ENCODE data around the gene OS9.
"Not testable (repeated sequence)": the region's sequence is repeated elsewhere in the genome, so short reads cannot be mapped to it uniquely, and the experiment has no call there.

Gene OS9

DNA sequence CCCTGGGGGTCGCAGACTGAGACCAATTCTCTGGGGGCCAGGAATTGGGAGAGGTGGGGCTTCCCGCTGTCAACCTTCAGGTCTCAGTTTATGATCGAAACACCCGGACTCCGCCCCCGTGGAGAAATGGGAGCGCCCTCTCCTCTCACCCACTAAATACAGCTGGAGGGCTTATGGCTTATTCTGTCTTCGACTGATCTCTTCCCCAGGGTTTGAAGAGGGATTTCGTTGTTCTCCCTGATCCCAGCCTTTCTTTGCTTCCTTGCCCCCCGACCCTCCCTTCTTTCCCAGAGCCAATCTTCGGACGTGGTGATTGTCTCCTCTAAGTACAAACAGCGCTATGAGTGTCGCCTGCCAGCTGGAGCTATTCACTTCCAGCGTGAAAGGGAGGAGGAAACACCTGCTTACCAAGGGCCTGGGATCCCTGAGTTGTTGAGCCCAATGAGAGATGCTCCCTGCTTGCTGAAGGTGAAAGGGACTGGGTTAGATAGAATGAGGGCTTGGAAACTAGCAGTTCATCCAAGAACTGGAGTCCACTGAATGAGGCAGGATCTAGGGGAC, 607 bp downstream of the OS9 start:
- no peak for DNase-seq (ENCODE audit: low read depth in 2 of 2, low spot score in 1 of 2)

DNA sequence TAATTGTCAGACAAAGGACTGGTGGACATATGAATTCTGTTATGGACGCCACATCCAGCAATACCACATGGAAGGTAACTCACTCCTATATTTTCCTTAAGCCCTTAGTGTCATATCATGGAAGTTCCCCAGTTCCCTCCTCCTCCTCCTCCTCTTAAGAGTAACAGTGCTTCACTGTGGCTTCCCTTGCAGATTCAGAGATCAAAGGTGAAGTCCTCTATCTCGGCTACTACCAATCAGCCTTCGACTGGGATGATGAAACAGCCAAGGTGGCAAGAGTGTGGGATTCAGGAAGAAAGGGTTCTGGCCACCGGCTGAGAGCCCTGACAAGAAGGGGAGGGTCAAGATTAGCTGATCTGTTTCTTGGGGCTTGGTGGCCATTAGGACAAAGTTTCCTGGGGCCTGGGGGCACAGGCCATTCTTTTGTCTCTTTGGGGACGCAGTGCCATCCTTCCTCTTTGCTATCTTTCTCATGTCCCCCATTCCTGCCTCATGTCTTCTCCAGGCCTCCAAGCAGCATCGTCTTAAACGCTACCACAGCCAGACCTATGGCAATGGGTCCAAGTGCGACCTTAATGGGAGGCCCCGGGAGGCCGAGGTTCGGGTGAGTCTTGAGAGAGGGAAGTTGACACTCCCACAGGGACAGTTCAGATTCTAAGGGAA, 2.0 kb downstream of the OS9 start:
- DNase-seq (ENCODE audit: low read depth in 2 of 2, low spot score in 1 of 2) = no peak

DNA sequence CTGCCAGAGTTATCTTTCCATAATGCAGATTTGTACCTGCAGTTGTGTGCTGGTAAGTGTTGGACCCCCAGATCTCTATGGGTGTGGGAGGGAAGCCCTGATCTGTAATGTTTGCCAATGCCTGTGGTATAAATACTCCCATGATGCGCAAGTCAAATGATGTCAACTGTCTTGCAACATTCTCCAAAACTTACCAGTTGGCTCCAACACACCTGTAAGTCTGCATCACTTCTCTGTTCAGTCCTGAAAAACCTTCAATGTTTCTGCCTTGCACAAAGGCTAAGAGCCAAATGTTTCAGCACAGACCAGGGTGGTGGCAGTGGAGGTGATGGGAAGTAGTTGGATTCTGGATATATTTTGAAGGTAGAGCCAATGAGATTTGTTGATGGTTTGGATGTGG, 3.1 kb downstream of the OS9 start:
- no peak for DNase-seq (ENCODE audit: low read depth in 2 of 2, low spot score in 1 of 2)

DNA sequence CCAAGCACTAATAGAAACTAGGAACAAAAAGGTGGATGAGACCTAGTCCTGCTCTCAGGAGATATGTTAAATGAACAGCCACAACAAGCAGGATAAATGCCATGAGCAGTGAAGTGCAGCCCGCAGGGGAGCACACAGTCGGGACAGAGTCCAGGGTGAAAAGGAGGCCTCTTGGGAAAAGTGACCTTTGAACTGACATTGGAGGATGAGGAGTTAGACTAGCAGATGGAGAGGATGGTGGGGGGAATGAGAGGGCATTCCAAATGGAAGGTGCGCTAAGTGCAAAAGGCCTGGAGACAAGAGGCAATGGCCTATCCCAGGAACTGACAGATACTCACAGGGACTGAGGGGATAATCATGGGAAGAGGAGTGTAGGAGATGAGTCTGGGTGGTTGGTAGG, 4.5 kb downstream of the OS9 start:
- no peak for DNase-seq (ENCODE audit: low read depth in 2 of 2, low spot score in 1 of 2)

DNA sequence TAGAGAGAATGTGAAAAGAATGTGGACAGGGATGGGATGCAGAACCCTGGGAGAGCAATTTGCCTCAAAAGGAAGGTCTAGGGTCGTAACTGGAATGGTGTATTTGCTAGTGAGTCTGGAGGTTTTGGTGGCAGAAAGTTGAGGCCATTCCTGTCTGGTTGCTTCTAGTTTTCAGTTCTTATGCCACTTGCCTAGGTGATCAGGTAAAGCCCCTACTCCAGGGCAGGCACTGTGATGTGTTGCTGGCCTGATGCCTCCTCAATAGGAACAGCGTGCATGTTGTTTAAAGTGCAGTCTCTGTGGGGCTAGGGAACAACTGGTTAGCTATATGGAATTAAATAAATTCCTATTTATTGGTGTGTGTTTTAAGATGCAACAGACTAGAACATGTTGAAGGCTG, 6.4 kb downstream of the OS9 start:
- DNase-seq (ENCODE audit: low read depth in 2 of 2, low spot score in 1 of 2) = no peak

DNA sequence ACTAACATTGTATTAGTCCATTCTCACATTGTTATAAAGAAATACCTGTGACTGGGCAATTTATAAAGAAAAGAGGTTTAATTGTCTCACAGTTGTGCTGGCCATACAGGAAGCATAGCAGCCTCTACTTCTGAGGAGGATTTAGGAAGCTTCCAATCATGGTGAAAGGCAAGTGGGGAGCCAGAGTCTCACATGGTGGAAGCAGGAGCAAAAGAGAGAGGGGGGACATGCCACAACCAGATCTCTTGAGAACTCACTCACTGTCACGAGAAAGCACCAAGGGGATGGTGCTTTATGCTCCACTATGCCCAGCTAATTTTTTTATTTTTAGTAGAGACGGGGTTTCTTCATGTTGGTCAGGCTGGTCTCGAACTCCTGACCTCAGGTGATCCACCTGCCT, 13.3 kb downstream of the OS9 start:
- no peak for DNase-seq (ENCODE audit: low read depth in 2 of 2, low spot score in 1 of 2)

DNA sequence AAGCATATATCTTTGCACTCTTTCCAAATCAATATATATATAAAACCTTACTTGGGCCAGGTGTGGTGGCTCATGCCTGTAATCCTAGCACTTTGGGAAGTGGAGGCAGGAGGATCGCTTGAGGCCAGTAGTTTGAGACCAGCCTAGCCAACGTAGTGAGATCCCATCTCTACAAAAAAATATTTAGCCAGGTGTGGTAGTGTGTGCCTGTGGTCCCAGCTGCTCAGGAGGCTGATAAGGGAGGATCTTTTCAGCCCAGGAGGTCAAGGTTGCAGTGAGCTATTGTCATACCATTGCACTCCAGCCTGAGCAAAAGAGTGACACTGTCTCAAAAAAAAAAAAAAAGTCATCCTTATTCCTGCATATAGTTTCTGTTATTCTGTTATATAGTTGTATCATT, 14.4 kb downstream of the OS9 start:
- DNase-seq (ENCODE audit: low read depth in 2 of 2, low spot score in 1 of 2) = no peak

DNA sequence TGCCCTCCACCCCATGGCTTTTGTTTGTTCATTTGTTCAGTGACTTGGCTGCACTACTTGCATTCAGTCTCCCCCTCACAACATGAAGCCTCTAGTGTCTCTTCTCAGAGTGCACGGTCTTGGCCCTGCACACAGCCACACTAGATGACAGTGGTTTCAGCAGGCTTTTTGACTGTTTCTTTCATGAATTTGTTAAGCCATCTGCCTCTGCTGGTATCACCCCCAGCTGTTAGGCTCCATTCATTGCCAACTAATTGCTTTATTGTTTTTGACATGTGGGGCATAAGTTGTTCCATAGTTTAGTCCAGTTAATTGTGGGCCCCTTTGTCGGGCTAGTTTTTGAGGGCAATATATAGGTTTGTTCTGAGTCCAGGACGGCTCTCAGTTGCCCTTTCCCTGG, 18.8 kb downstream of the OS9 start:
- DNase-seq (ENCODE audit: low read depth in 2 of 2, low spot score in 1 of 2) = no peak

DNA sequence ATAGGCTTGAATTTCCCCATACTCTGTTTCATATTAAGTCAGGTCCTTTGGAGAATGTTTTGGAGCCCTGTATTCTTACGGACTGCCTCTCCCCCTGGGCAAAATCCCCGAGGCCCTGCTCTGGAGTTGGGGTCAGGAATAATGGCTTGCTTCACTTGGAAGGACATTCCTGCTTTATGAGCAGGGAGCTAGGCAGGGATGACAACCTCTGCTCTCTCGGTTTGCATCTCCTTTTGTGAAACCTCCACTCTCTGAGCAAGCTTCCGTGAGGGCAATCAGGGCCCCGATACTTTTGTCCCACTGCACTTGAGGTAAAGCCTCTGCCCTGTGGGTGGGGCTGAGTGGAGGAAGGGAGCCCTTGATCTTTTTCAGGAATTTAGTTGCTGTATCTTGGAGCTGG, 19.3 kb downstream of the OS9 start:
- no peak for DNase-seq (ENCODE audit: low read depth in 2 of 2, low spot score in 1 of 2)

DNA sequence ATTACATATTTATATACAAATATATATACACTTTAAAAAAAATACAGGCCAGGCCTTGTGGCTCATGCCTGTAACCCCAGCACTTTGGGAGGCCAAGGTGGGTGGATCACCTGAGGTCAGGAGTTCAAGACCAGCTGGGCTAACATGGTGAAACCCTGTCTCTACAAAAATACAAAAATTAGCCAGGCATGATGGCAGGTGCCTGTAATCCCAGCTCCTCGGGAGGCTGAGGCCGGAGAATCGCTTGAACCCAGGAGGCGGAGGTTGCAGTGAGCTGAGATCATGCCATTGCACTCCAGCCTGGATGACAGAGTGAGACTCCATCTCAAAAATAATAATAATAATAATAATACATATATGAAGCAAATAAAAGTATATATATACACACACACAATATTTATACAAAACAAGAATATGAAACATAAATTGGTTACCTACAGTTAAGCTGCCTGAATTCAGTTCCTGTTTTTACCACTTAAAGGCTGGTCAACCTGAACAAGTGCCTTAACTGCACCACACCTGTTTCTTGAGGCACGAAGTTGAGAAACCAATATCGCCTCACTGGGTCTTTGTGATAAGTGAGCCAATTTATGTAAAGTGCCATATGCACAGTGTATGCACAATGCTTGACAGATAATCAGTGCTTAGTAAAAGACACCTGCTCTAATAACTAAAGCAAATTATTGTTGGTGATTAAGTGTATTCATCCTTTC, 21.3 kb downstream of the OS9 start:
- DNase-seq (ENCODE audit: low read depth in 2 of 2, low spot score in 1 of 2) = not testable (repeated sequence)

DNA sequence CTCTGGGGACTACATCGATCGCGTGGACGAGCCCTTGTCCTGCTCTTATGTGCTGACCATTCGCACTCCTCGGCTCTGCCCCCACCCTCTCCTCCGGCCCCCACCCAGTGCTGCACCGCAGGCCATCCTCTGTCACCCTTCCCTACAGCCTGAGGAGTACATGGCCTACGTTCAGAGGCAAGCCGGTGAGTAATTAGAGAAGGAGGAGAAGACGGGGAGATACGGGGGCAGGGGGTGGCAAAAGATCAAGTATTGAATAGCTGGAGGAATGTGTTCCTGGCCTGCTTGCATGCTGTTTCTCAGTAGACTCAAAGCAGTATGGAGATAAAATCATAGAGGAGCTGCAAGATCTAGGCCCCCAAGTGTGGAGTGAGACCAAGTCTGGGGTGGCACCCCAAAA, 21.9 kb downstream of the OS9 start:
- no peak for DNase-seq (ENCODE audit: low read depth in 2 of 2, low spot score in 1 of 2)

DNA sequence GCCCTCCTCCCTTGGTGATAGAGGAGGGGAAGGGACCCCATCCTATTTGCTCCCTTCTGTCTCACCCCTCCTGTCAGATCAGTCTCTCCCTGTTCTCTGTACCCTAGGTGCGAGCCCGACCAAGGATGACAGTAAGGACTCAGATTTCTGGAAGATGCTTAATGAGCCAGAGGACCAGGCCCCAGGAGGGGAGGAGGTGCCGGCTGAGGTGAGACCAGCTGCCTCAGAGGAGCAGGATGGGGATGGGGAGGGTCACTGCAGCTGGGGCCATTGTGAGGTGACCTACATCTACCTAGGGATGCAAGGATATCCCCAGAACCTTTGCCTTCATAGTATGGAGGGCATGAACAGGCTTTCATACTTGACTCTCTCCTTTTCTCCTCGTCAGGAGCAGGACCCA, 22.4 kb downstream of the OS9 start:
- DNase-seq (ENCODE audit: low read depth in 2 of 2, low spot score in 1 of 2) = no peak

DNA sequence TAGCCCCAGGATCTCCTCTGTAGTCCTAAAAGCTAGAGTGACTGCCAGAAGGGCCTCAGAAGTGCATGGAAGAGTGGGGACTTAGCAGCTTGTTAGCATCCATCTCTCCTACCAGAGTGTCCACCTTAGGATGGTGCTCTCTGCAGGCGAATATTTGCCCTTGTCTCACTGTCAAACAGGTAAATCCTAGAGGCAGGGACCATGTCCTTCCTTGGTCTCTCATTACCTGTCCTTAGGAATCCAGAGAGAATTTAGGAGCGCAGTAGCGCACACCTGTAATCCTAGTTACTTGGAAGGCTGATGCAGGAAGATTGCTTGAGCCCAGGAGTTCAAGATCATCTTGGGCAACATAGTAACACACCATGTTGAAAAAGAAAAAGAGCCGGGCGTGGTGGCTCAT, 23.2 kb downstream of the OS9 start:
- DNase-seq (ENCODE audit: low read depth in 2 of 2, low spot score in 1 of 2) = no peak

DNA sequence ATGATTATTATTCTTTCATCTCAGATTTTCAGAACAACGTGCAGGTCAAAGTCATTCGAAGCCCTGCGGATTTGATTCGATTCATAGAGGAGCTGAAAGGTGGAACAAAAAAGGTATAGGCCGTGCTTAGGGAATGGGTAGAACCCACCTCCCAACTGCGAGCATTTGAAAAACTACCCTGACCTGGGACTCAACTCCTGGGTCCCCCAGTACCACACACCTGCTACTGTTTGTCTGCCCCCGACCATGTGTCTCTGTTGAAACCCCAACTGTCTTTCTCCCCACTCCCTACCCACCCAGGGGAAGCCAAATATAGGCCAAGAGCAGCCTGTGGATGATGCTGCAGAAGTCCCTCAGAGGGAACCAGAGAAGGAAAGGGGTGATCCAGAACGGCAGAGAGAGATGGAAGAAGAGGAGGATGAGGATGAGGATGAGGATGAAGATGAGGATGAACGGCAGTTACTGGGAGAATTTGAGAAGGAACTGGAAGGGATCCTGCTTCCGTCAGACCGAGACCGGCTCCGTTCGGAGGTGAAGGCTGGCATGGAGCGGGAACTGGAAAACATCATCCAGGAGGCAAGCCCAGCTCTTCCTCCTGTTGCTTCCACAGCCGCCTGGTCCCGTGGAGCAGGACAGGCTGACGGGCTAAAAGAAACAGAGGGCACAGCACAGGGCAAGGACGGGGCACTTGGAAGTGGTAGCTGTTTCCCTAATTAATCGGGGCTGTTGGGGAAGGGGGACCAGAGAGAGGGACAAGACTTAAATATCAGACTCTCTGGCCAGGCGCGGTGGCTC, 24.1 kb downstream of the OS9 start:
- DNase-seq (ENCODE audit: low read depth in 2 of 2, low spot score in 1 of 2) = no peak

DNA sequence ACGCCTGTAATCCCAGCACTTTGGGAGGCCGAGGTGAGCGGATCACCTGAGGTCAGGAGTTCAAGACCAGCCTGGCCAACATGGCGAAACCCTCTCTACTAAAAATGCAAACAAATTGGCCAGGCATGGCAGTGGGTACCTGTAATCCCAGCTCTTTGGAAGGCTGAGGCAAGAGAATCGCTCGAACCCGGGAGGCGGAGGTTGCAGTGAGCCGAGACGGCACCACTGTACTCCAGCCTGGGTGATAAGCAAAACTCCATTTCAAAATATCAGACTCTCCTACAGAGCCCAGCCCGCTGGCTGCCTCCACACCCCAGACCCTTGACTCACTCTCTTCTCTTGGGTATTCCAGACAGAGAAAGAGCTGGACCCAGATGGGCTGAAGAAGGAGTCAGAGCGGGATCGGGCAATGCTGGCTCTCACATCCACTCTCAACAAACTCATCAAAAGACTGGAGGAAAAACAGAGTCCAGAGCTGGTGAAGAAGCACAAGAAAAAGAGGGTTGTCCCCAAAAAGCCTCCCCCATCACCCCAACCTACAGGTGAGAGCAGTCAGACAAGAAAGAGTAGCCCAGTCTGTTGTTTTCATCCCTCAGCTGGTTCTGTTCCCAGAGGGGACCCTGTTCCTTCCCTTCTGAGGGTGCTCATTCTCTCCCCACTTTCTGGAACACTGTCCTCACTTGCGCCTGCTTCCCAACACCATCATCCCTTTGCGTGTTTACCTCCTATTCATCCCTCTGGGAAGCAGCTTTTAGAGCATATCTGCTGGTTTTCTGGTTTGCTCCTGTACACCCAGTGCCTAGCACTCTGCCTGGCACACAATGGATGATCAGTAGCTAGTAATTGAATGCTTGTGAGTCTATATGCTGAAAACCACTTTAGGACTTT, 25.0 kb downstream of the OS9 start:
- DNase-seq (ENCODE audit: low read depth in 2 of 2, low spot score in 1 of 2) = no peak

DNA sequence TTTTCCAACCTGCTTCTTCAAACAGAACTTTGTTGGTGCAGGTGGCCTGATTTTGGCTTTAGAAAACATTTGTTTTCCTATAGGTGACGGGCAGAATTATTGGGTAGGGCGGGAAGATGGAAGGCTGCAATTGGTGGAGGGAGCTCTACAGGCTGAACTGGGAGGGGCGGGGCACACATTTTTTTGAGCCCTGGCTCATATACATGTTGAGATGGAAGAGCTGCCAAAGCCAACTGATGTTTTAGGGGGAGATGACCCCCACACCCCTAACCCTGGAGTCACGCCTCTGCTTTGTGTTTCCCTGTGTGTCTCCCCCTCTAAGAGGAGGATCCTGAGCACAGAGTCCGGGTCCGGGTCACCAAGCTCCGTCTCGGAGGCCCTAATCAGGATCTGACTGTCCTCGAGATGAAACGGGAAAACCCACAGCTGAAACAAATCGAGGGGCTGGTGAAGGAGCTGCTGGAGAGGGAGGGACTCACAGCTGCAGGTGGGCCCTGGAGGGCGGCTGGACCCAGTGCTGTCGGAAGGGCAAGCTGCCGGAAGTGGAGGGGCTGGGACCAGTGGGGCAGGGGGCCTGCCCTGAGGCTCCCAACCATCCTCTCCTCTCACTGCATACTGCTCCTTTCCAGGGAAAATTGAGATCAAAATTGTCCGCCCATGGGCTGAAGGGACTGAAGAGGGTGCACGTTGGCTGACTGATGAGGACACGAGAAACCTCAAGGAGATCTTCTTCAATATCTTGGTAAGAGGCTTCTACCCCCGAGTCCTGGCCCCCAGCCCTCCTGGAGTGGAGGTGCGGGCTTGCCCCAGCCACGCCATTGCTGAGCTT, 26.1 kb downstream of the OS9 start:
- DNase-seq (ENCODE audit: low read depth in 2 of 2, low spot score in 1 of 2) = no peak

DNA sequence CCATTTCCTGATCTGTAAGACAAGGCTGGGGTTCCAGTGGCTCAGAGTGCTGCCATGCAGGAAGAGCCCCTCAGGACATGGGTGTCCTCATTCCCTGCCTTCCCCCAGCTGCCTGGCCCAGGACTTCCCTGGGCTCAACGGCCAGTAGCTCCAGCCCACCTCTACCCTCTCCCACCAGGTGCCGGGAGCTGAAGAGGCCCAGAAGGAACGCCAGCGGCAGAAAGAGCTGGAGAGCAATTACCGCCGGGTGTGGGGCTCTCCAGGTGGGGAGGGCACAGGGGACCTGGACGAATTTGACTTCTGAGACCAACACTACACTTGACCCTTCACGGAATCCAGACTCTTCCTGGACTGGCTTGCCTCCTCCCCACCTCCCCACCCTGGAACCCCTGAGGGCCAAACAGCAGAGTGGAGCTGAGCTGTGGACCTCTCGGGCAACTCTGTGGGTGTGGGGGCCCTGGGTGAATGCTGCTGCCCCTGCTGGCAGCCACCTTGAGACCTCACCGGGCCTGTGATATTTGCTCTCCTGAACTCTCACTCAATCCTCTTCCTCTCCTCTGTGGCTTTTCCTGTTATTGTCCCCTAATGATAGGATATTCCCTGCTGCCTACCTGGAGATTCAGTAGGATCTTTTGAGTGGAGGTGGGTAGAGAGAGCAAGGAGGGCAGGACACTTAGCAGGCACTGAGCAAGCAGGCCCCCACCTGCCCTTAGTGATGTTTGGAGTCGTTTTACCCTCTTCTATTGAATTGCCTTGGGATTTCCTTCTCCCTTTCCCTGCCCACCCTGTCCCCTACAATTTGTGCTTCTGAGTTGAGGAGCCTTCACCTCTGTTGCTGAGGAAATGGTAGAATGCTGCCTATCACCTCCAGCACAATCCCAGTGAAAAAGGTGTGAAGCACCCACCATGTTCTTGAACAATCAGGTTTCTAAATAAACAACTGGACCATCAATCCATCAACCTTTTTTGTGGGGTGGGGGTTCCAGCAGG, 27.0 kb downstream of the OS9 start:
- no peak for DNase-seq (ENCODE audit: low read depth in 2 of 2, low spot score in 1 of 2)

DNA sequence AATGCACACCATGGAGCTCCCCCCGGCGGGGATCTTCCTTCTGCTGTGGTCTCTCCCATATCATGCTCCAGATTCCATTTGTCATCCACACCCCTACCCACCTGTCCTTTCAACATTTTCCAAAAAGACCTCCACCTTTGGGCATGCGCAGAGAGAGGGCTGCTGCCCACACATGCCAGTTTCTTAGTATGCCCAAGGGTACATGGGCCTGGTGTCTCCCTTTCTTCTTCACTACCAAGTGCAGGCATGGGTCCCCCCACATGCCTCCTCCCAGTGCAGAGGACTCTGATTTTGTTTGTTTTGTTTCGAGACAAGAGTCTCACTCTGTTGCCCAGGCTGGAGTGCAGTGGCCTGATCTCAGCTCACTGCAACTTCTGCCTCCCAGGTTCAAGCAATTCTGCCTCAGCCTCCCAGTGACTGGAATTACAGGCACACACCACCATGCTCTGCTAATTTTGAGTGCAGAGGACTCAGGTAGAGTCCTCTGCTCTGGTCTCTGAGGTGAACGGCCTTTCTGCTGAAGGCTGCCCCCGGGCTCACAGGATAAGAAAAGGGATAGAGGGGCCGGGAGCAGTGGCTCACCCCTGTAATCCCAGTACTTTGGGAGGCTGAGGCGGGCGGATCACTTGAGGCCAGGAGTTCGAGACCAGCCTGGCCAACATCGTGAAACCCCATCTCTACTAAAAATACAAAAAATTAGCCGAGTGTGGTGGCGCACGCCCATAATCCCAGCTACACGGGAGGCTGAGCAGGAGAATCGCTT, 28.1 kb downstream of the OS9 start:
- DNase-seq (ENCODE audit: low read depth in 2 of 2, low spot score in 1 of 2) = not testable (repeated sequence)
